ENCODE measurements around the gene SV2B. TPM values are rescaled to one million over a fixed set of nuclear protein-coding genes. Genes with fewer than 3 reads are reported as not detected.

Gene SV2B
- total and polyA plus RNA-seq, 4 donors = 6.6 to 31.0 (median 15.0) TPM

DNA sequence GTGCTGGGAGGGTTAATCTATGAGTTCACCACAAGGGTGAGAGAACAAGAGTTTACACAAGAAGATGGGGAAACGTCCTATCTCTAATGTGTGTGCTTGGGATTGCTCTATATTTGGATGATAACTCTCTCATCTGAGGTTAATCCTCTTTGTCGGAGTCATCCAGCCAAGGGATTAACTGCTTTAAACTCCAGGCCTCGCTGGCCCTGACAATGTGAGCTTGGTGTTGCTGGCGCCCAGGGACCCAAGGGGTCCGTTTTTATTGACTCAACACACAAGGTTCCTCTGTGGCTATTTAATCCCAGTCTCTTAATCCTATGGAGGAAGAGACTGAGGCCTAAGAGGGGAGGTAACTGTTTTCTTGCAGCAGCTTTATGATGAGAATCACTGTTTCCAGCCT is 14.2 kb downstream of the SV2B start:
- no peak for DNase-seq (ENCODE audit: low read depth in 4 of 6, low spot score in 6 of 6)
- Histone ChIP-seq H3K27me3 (ENCODE audit: control insufficient read depth, insufficient read depth, low read length) (no peaks in the 10 kb centered on the region), H3K4me1 (ENCODE audit: control insufficient read depth, insufficient read depth, low read length) (peaks cover 6% of the 10 kb centered on the region), H3K9me3 (ENCODE audit: control insufficient read depth, insufficient read depth, low read length) (no peaks in the 10 kb centered on the region), H3K4me3 (ENCODE audit: low read depth, low read length) (no peak overlapping the region), H3K36me3 (ENCODE audit: control insufficient read depth, insufficient read depth, low read length) (no peaks in the 10 kb centered on the region), H3K27ac (ENCODE audit: low read depth, low read length) (no peak overlapping the region)
- 64% methylated on average over 1 of the region's 5 CpGs for WGBS (ENCODE audit: insufficient coverage)

- peak in 1 of 6 donors; percentile 27 for DNase-seq (ENCODE audit: low read depth in 4 of 6, low spot score in 6 of 6)
Measured at GRCh38 chr15:91116113-91117067, 16.3 kb downstream of the SV2B start.

GRCh38 chr15:91117375-91117774 is 17.3 kb downstream of the SV2B start:
- H3K36me3 ChIP-seq (ENCODE audit: control insufficient read depth, insufficient read depth, low read length) = no peaks in the 10 kb centered on the region

More at GRCh38 chr15:91116113-91117067, 16.3 kb downstream of the SV2B start:
- 34% methylated on average over 5 of the region's 9 CpGs for WGBS (ENCODE audit: insufficient coverage)
- H3K27me3 ChIP-seq (ENCODE audit: control insufficient read depth, insufficient read depth, low read length) = no peaks in the 10 kb centered on the region
- H3K4me3 ChIP-seq (ENCODE audit: low read depth, low read length) = no peak overlapping the region
- H3K36me3 ChIP-seq (ENCODE audit: control insufficient read depth, insufficient read depth, low read length) = no peaks in the 10 kb centered on the region
- H3K27ac ChIP-seq (ENCODE audit: low read depth, low read length) = no peak overlapping the region
- no peaks in the 10 kb centered on the region for H3K9me3 ChIP-seq (ENCODE audit: control insufficient read depth, insufficient read depth, low read length)
- peaks cover 3% of the 10 kb centered on the region for H3K4me1 ChIP-seq (ENCODE audit: control insufficient read depth, insufficient read depth, low read length)

GRCh38 chr15:91118817-91119590 is 18.9 kb downstream of the SV2B start:
- Histone ChIP-seq H3K27ac (ENCODE audit: low read depth, low read length) (no peak overlapping the region), H3K4me3 (ENCODE audit: low read depth, low read length) (no peak overlapping the region), H3K27me3 (ENCODE audit: control insufficient read depth, insufficient read depth, low read length) (no peaks in the 10 kb centered on the region), H3K9me3 (ENCODE audit: control insufficient read depth, insufficient read depth, low read length) (no peaks in the 10 kb centered on the region), H3K36me3 (ENCODE audit: control insufficient read depth, insufficient read depth, low read length) (no peaks in the 10 kb centered on the region), H3K4me1 (ENCODE audit: control insufficient read depth, insufficient read depth, low read length) (peaks cover 3% of the 10 kb centered on the region)
- DNase-seq (ENCODE audit: low read depth in 4 of 6, low spot score in 6 of 6) = peak in 2 of 6 donors; percentile 44 to 70
- 74% methylated on average over 7 of the region's 12 CpGs for WGBS (ENCODE audit: insufficient coverage)

More at GRCh38 chr15:91117375-91117774, 17.3 kb downstream of the SV2B start:
- Histone ChIP-seq H3K4me1 (ENCODE audit: control insufficient read depth, insufficient read depth, low read length) (peaks cover 3% of the 10 kb centered on the region), H3K27me3 (ENCODE audit: control insufficient read depth, insufficient read depth, low read length) (no peaks in the 10 kb centered on the region), H3K4me3 (ENCODE audit: low read depth, low read length) (no peak overlapping the region), H3K27ac (ENCODE audit: low read depth, low read length) (no peak overlapping the region), H3K9me3 (ENCODE audit: control insufficient read depth, insufficient read depth, low read length) (no peaks in the 10 kb centered on the region)
- 100% methylated on average over 1 of the region's 1 CpG for WGBS (ENCODE audit: insufficient coverage)
- no peak for DNase-seq (ENCODE audit: low read depth in 4 of 6, low spot score in 6 of 6)

- Histone ChIP-seq H3K4me1 (ENCODE audit: control insufficient read depth, insufficient read depth, low read length) (peaks cover 4% of the 10 kb centered on the region), H3K9me3 (ENCODE audit: control insufficient read depth, insufficient read depth, low read length) (no peaks in the 10 kb centered on the region), H3K27ac (ENCODE audit: low read depth, low read length) (no peak overlapping the region), H3K27me3 (ENCODE audit: control insufficient read depth, insufficient read depth, low read length) (no peaks in the 10 kb centered on the region), H3K4me3 (ENCODE audit: low read depth, low read length) (no peak overlapping the region), H3K36me3 (ENCODE audit: control insufficient read depth, insufficient read depth, low read length) (no peaks in the 10 kb centered on the region)
- DNase-seq (ENCODE audit: low read depth in 4 of 6, low spot score in 6 of 6) = no peak
- WGBS (ENCODE audit: insufficient coverage) = 100% methylated on average over 1 of the region's 1 CpG
Measured at GRCh38 chr15:91122296-91122695, 22.2 kb downstream of the SV2B start.

- Histone ChIP-seq H3K4me3 (ENCODE audit: low read depth, low read length) (no peak overlapping the region), H3K9me3 (ENCODE audit: control insufficient read depth, insufficient read depth, low read length) (no peaks in the 10 kb centered on the region), H3K27me3 (ENCODE audit: control insufficient read depth, insufficient read depth, low read length) (no peaks in the 10 kb centered on the region), H3K4me1 (ENCODE audit: control insufficient read depth, insufficient read depth, low read length) (peaks cover 4% of the 10 kb centered on the region), H3K27ac (ENCODE audit: low read depth, low read length) (no peak overlapping the region), H3K36me3 (ENCODE audit: control insufficient read depth, insufficient read depth, low read length) (no peaks in the 10 kb centered on the region)
- WGBS (ENCODE audit: insufficient coverage) = 83% methylated on average over 4 of the region's 5 CpGs
- peak in 1 of 6 donors; percentile 63 for DNase-seq (ENCODE audit: low read depth in 4 of 6, low spot score in 6 of 6)
Measured at GRCh38 chr15:91124132-91124531, 24.1 kb downstream of the SV2B start.

- no peaks in the 10 kb centered on the region for H3K9me3 ChIP-seq (ENCODE audit: control insufficient read depth, insufficient read depth, low read length)
- H3K4me1 ChIP-seq (ENCODE audit: control insufficient read depth, insufficient read depth, low read length) = peaks cover 4% of the 10 kb centered on the region
- WGBS (ENCODE audit: insufficient coverage) = 88% methylated on average over 7 of the region's 7 CpGs
- H3K4me3 ChIP-seq (ENCODE audit: low read depth, low read length) = no peak overlapping the region
- no peaks in the 10 kb centered on the region for H3K27me3 ChIP-seq (ENCODE audit: control insufficient read depth, insufficient read depth, low read length)
- H3K27ac ChIP-seq (ENCODE audit: low read depth, low read length) = no peak overlapping the region
- no peak for DNase-seq (ENCODE audit: low read depth in 4 of 6, low spot score in 6 of 6)
- no peaks in the 10 kb centered on the region for H3K36me3 ChIP-seq (ENCODE audit: control insufficient read depth, insufficient read depth, low read length)
Measured at GRCh38 chr15:91125162-91125561, 25.1 kb downstream of the SV2B start.

- DNase-seq (ENCODE audit: low read depth in 4 of 6, low spot score in 6 of 6) = no peak
- H3K27me3 ChIP-seq (ENCODE audit: control insufficient read depth, insufficient read depth, low read length) = no peaks in the 10 kb centered on the region
- H3K27ac ChIP-seq (ENCODE audit: low read depth, low read length) = no peak overlapping the region
- H3K4me3 ChIP-seq (ENCODE audit: low read depth, low read length) = no peak overlapping the region
- H3K9me3 ChIP-seq (ENCODE audit: control insufficient read depth, insufficient read depth, low read length) = no peaks in the 10 kb centered on the region
- H3K4me1 ChIP-seq (ENCODE audit: control insufficient read depth, insufficient read depth, low read length) = peaks cover 4% of the 10 kb centered on the region
- H3K36me3 ChIP-seq (ENCODE audit: control insufficient read depth, insufficient read depth, low read length) = no peaks in the 10 kb centered on the region
Measured at GRCh38 chr15:91126080-91126479, 26.0 kb downstream of the SV2B start.

- no peak overlapping the region for H3K27ac ChIP-seq (ENCODE audit: low read depth, low read length)
- peaks cover 4% of the 10 kb centered on the region for H3K4me1 ChIP-seq (ENCODE audit: control insufficient read depth, insufficient read depth, low read length)
- 36% methylated on average over 4 of the region's 7 CpGs for WGBS (ENCODE audit: insufficient coverage)
- no peak overlapping the region for H3K4me3 ChIP-seq (ENCODE audit: low read depth, low read length)
- DNase-seq (ENCODE audit: low read depth in 4 of 6, low spot score in 6 of 6) = peak in 1 of 6 donors; percentile 26
- H3K9me3 ChIP-seq (ENCODE audit: control insufficient read depth, insufficient read depth, low read length) = no peaks in the 10 kb centered on the region
- no peaks in the 10 kb centered on the region for H3K27me3 ChIP-seq (ENCODE audit: control insufficient read depth, insufficient read depth, low read length)
- H3K36me3 ChIP-seq (ENCODE audit: control insufficient read depth, insufficient read depth, low read length) = no peaks in the 10 kb centered on the region
Measured at GRCh38 chr15:91127236-91127955, 27.3 kb downstream of the SV2B start.
